IMR-90 (cell line): ENCODE measurements around the gene CABP4. TPM values are rescaled to one million over a fixed set of nuclear protein-coding genes. Genes with fewer than 3 reads are reported as not detected.

Experiments
- ATAC-seq: fragments of 200-7000 bp; cut with Tn5 transposase; 2 replicates; pipeline ENCODE4 v1.9.1; 2020; ENCODE audit warnings: low read depth, mild to moderate bottlenecking, moderate library complexity
- BruUV-seq: library from RNA; stranded (reverse); fragments of 400-500 nt; replicated peaks from 2 replicates; lab custom pipeline; 2021; lab: Mats Ljungman, UMichigan
- CTCF ChIA-PET: fragments of 300-600 bp; formaldehyde crosslinking; extraction: SDS; loops from one replicate; lab custom pipeline; 2021; ENCODE audit warnings: antibody characterized with exemption; lab: Yijun Ruan, JAX
- POLR2A ChIA-PET: fragments of 300-600 bp; sonication (Branson Sonifier 250); formaldehyde crosslinking; loops from one replicate; lab custom pipeline; 2022; ENCODE audit warnings: antibody characterized with exemption; ENCODE audit not compliant: unreplicated experiment; lab: Charles Lee
- DNase-seq: peaks from one replicate; pipeline ENCODE4 v3.0.0; 2013
- H2AFZ ChIP-seq: replicated peaks from 2 replicates; pipeline ENCODE3; 2013; ENCODE audit warnings: low read length, mild to moderate bottlenecking; ENCODE audit not compliant: poor library complexity
- H2AK5ac ChIP-seq: 2 replicates; pipeline ENCODE4 v1.6.1; 2013; ENCODE audit warnings: low read depth, low read length, inconsistent platforms
- H2AK9ac ChIP-seq: replicated peaks from 2 replicates; pipeline ENCODE3; 2013; ENCODE audit warnings: mild to moderate bottlenecking, low read depth, low read length, moderate library complexity; ENCODE audit not compliant: poor library complexity
- H2BK120ac ChIP-seq: 2 replicates; pipeline ENCODE4 v1.6.1; 2013; ENCODE audit warnings: low read depth, low read length, inconsistent platforms
- H2BK15ac ChIP-seq: 3 replicates; pipeline ENCODE4 v1.6.1; 2013; ENCODE audit warnings: low read depth, low read length, inconsistent platforms
- H2BK20ac ChIP-seq: 2 replicates; pipeline ENCODE4 v1.6.1; 2013; ENCODE audit warnings: low read depth, mild to moderate bottlenecking, inconsistent platforms, low read length, moderate library complexity
- H2BK5ac ChIP-seq: 2 replicates; pipeline ENCODE4 v1.6.1; 2013; ENCODE audit warnings: mild to moderate bottlenecking, low read depth, low read length, inconsistent platforms; ENCODE audit not compliant: poor library complexity, severe bottlenecking
- H3K14ac ChIP-seq: replicated peaks from 2 replicates; pipeline ENCODE4 v1.6.1; 2013; ENCODE audit warnings: low read depth, low read length, inconsistent platforms
- H3K18ac ChIP-seq: 2 replicates; pipeline ENCODE4 v1.6.1; 2013; ENCODE audit warnings: low read depth, low read length, control low read depth
- H3K23ac ChIP-seq: 2 replicates; pipeline ENCODE4 v1.6.1; 2013; ENCODE audit warnings: low read depth, low read length, inconsistent platforms
- H3K27ac ChIP-seq: 2 replicates; pipeline ENCODE4 v1.5.1; 2013; ENCODE audit warnings: mild to moderate bottlenecking, control low read depth, low read length; ENCODE audit not compliant: insufficient read depth
- H3K27me3 ChIP-seq: 2 replicates; pipeline ENCODE4 v1.6.1; 2013; ENCODE audit warnings: low read length; ENCODE audit not compliant: control insufficient read depth, insufficient read depth
- H3K36me3 ChIP-seq: 2 replicates; pipeline ENCODE4 v1.6.1; 2013; ENCODE audit warnings: low read length, mixed read lengths; ENCODE audit not compliant: control insufficient read depth, insufficient read depth
- H3K4ac ChIP-seq: 2 replicates; pipeline ENCODE4 v1.6.1; 2013; ENCODE audit warnings: low read depth, low read length, inconsistent platforms
- H3K4me1 ChIP-seq: 2 replicates; pipeline ENCODE4 v1.6.1; 2013; ENCODE audit warnings: low read length, mixed read lengths; ENCODE audit not compliant: control insufficient read depth, insufficient read depth
- H3K4me2 ChIP-seq: 2 replicates; pipeline ENCODE4 v1.6.1; 2013; ENCODE audit warnings: low read depth, mild to moderate bottlenecking, control low read depth, low read length, moderate library complexity
- H3K4me3 ChIP-seq: 2 replicates; pipeline ENCODE4 v1.5.1; 2013; ENCODE audit warnings: low read depth, mild to moderate bottlenecking, control low read depth, low read length, moderate library complexity; ENCODE audit not compliant: insufficient read depth
- H3K56ac ChIP-seq: 2 replicates; pipeline ENCODE4 v1.6.1; 2013; ENCODE audit warnings: low read length, inconsistent platforms; ENCODE audit not compliant: insufficient read depth; ENCODE audit errors: extremely low read depth
- H3K79me1 ChIP-seq, 2 experiments: 2 replicates each; pipeline ENCODE4 v1.6.1; 2013; ENCODE audit warnings: low read length in 2 of 2, inconsistent platforms in 1 of 2, low read depth in 1 of 2
- H3K9ac ChIP-seq: 2 replicates; pipeline ENCODE4 v1.6.1; 2013; ENCODE audit warnings: low read depth, low read length, control low read depth
- H3K9me1 ChIP-seq: 2 replicates; pipeline ENCODE4 v1.6.1; 2013; ENCODE audit warnings: low read length, inconsistent platforms; ENCODE audit not compliant: insufficient read depth
- H3K9me3 ChIP-seq: 2 replicates; pipeline ENCODE4 v1.6.1; 2013; ENCODE audit warnings: low read length; ENCODE audit not compliant: control insufficient read depth, insufficient read depth
- H4K20me1 ChIP-seq: 2 replicates; pipeline ENCODE4 v1.6.1; 2013; ENCODE audit warnings: low read length, inconsistent platforms; ENCODE audit not compliant: insufficient read depth
- H4K5ac ChIP-seq: 2 replicates; pipeline ENCODE4 v1.6.1; 2013; ENCODE audit warnings: mild to moderate bottlenecking, low read depth, low read length, control low read depth
- H4K8ac ChIP-seq, 2 experiments: 2 replicates each; pipeline ENCODE4 v1.6.1; 2013; ENCODE audit warnings: low read depth in 2 of 2, low read length in 2 of 2, control low read depth in 1 of 2, inconsistent platforms in 1 of 2
- H4K91ac ChIP-seq: 2 replicates; pipeline ENCODE4 v1.6.1; 2013; ENCODE audit warnings: low read depth, low read length, inconsistent platforms; ENCODE audit not compliant: insufficient read depth
- BHLHE40 ChIP-seq: fragments of 150-350 bp; IDR thresholded peaks from 2 replicates; pipeline ENCODE4 v1.6.1; 2016; ENCODE audit warnings: mild to moderate bottlenecking, low read depth, low read length
- CEBPB ChIP-seq: IDR thresholded peaks from 2 replicates; pipeline ENCODE4 v1.6.1; 2012; ENCODE audit warnings: low read depth, low read length, improper control_type of control experiment
- ELK1 ChIP-seq: fragments of 150-350 bp; IDR thresholded peaks from 2 replicates; pipeline ENCODE4 v1.6.1; 2016; ENCODE audit warnings: low read depth, mild to moderate bottlenecking, low read length, moderate library complexity, borderline replicate concordance
- FOS ChIP-seq: fragments of 150-350 bp; IDR thresholded peaks from 2 replicates; pipeline ENCODE4 v1.6.1; 2016; ENCODE audit warnings: low read depth, low read length
- MAFK ChIP-seq: IDR thresholded peaks from 2 replicates; pipeline ENCODE4 v1.6.1; 2012; ENCODE audit warnings: low read depth, low read length, improper control_type of control experiment
- MAZ ChIP-seq: IDR thresholded peaks from 2 replicates; pipeline ENCODE4 v1.6.1; 2012; ENCODE audit warnings: low read depth, mild to moderate bottlenecking, low read length, improper control_type of control experiment, moderate library complexity, borderline replicate concordance
- MXI1 ChIP-seq: IDR thresholded peaks from 2 replicates; pipeline ENCODE4 v1.6.1; 2012; ENCODE audit warnings: low read depth, mild to moderate bottlenecking, low read length, moderate library complexity, borderline replicate concordance
- NFE2L2 ChIP-seq: fragments of 150-350 bp; IDR thresholded peaks from 2 replicates; pipeline ENCODE4 v1.6.1; 2016; ENCODE audit warnings: low read depth, mild to moderate bottlenecking, low read length
- POLR2A ChIP-seq: IDR thresholded peaks from 2 replicates; pipeline ENCODE4 v1.6.1; 2012; ENCODE audit warnings: mild to moderate bottlenecking, low read depth, low read length
- RAD21 ChIP-seq: IDR thresholded peaks from 2 replicates; pipeline ENCODE4 v1.6.1; 2012; ENCODE audit warnings: low read length, improper control_type of control experiment
- RCOR1 ChIP-seq: IDR thresholded peaks from 2 replicates; pipeline ENCODE4 v1.6.1; 2012; ENCODE audit warnings: mild to moderate bottlenecking, low read length, improper control_type of control experiment; ENCODE audit not compliant: insufficient replicate concordance
- RFX5 ChIP-seq: IDR thresholded peaks from 2 replicates; pipeline ENCODE4 v1.8.0; 2012; ENCODE audit warnings: low read depth, mild to moderate bottlenecking, low read length, moderate library complexity
- SMC3 ChIP-seq: fragments of 150-350 bp; IDR thresholded peaks from 2 replicates; pipeline ENCODE4 v1.6.1; 2016; ENCODE audit warnings: low read depth, mild to moderate bottlenecking, antibody characterized with exemption, low read length, moderate library complexity
- WGBS, 2 experiments: methylation state at CpG; one replicate each; pipeline versions ENCODE4 v1.1.5 to v1.1.7; 2013; ENCODE audit warnings: missing lambda C conversion rate in 2 of 2; ENCODE audit not compliant: insufficient read length in 1 of 2; ENCODE audit errors: extremely low coverage in 2 of 2; 5-methylcytosine and 5-hydroxymethylcytosine counted together
- dilution Hi-C: fragments of 300-500 bp; cut with HindIII; formaldehyde crosslinking; loops from one replicate; pipeline ENCODE4 v1.14.3; 2018; ENCODE audit warnings: low sequenced_read_pairs; ENCODE audit not compliant: unreplicated experiment
- in situ Hi-C: fragments of 300-500 bp; cut with MboI; formaldehyde crosslinking; loops from 3 replicates; pipeline ENCODE4 v1.14.3; 2019; ENCODE audit warnings: low sequenced_read_pairs, inconsistent platforms, mixed read lengths
- intact Hi-C: fragments of 100-400 bp; cut with micrococcal nuclease; formaldehyde crosslinking; loops from 2 replicates; pipeline ENCODE4 v1.10.0; 2022
- polyA plus RNA-seq, 3 experiments: library from polyadenylated mRNA; depleted of rRNA; stranded (reverse); fragments of >200 nt; gene quantifications; 2 replicates each; pipeline ENCODE4 v1.2.3, GENCODE V29; 2012; ENCODE audit warnings: low replicate concordance in 1 of 3
- total RNA-seq: library from RNA; depleted of rRNA; stranded (reverse); fragments of >200 nt; gene quantifications from 2 replicates; pipeline ENCODE4 v1.2.3, GENCODE V29; 2012
- TF ChIP-seq, protein P1 (sequence below): fragments of 150-350 bp; IDR thresholded peaks from 2 replicates; pipeline ENCODE4 v1.6.1; 2017; ENCODE audit warnings: mild to moderate bottlenecking, antibody characterized with exemption, low read length, low read depth
- TF ChIP-seq, protein P2 (sequence below): conservative IDR thresholded peaks from 2 replicates; pipeline ENCODE4 v1.5.1; 2012; ENCODE audit warnings: mild to moderate bottlenecking, low read depth, low read length, improper control_type of control experiment

CABP4 gene
- total and polyA plus RNA-seq, 2 of the 4 experiments (the other 2 are of a cell fraction) = not detected

- POLR2A ChIA-PET = no interaction called here
- Histone ChIP-seq H3K9me1 (no peaks in the 10 kb centered on the region; the same call in 1 of the 2 replicates), H4K5ac (no peak overlapping the region), H2BK120ac (no peak overlapping the region), H3K27ac (peak overlapping the region; percentile 31; the same call in 1 of the 2 replicates), H4K20me1 (no peaks in the 10 kb centered on the region), H2AK9ac (peak overlapping the region; percentile 95), H3K4ac (peak overlapping the region; percentile 39; the same call in 1 of the 2 replicates), H2BK15ac (no peak overlapping the region), H3K56ac (no peak overlapping the region), H3K36me3 (peaks cover under 1% of the 10 kb centered on the region; the same call in 1 of the 2 replicates), H2AK5ac (peak overlapping the region; percentile 28; the same call in 1 of the 2 replicates), H3K4me1 (peaks cover 14% of the 10 kb centered on the region), H3K4me3 (peak overlapping the region; percentile 58), H2BK20ac (no peak overlapping the region), H3K23ac (no peak overlapping the region), H3K14ac (0 out of 2 replicates have a peak overlapping the region, but pooled peaks have one; percentile 12), H2BK5ac (no peak overlapping the region), H3K18ac (no peak overlapping the region), H4K91ac (no peak overlapping the region; the same call in 1 of the 2 replicates), H3K9me3 (no peaks in the 10 kb centered on the region), H3K9ac (peak overlapping the region; percentile 27; the same call in 1 of the 2 replicates), H3K4me2 (peak overlapping the region; percentile 87), H4K8ac (peak overlapping the region in 1 of 2 experiments; percentile 37; a peak in 1 of 4 replicates), H3K79me1 (peaks cover 0 to 33% of the 10 kb centered on the region in 2 experiments; a peak in 1 of 4 replicates), H3K27me3 (0 out of 2 replicates have a peak, but pooled peaks cover 2% of the 10 kb centered on the region), H2AFZ (peak overlapping the region; percentile 95)
- in situ Hi-C loops (no loop called here), intact Hi-C loops (loop anchor here (2.0 kb wide), 1 partner anchor 161 kb away; no protein-coding TSS in a partner anchor), dilution Hi-C loops (no loop called here)
- CTCF ChIA-PET = no interaction called here
- WGBS, 2 experiments = 51% methylated on average over 15 of the region's 33 CpGs; no CpG with 5 or more reads in 1 of the 2 experiments
- DNase-seq = no peak
- no TSS peak for BruUV-seq
- ATAC-seq = no peak
- TF ChIP-seq BHLHE40 (no peak), MAFK (no peak), SMC3 (no peak), ELK1 (no peak), FOS (no peak), CEBPB (no peak), NFE2L2 (no peak), POLR2A (no peak), MXI1 (no peak), RAD21 (no peak), MAZ (no peak), RCOR1 (no peak), RFX5 (no peak)
- TF ChIP-seq, protein P1, sequence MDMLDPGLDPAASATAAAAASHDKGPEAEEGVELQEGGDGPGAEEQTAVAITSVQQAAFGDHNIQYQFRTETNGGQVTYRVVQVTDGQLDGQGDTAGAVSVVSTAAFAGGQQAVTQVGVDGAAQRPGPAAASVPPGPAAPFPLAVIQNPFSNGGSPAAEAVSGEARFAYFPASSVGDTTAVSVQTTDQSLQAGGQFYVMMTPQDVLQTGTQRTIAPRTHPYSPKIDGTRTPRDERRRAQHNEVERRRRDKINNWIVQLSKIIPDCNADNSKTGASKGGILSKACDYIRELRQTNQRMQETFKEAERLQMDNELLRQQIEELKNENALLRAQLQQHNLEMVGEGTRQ = no peak
- TF ChIP-seq, protein P2, sequence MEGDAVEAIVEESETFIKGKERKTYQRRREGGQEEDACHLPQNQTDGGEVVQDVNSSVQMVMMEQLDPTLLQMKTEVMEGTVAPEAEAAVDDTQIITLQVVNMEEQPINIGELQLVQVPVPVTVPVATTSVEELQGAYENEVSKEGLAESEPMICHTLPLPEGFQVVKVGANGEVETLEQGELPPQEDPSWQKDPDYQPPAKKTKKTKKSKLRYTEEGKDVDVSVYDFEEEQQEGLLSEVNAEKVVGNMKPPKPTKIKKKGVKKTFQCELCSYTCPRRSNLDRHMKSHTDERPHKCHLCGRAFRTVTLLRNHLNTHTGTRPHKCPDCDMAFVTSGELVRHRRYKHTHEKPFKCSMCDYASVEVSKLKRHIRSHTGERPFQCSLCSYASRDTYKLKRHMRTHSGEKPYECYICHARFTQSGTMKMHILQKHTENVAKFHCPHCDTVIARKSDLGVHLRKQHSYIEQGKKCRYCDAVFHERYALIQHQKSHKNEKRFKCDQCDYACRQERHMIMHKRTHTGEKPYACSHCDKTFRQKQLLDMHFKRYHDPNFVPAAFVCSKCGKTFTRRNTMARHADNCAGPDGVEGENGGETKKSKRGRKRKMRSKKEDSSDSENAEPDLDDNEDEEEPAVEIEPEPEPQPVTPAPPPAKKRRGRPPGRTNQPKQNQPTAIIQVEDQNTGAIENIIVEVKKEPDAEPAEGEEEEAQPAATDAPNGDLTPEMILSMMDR = no peak
Measured at GRCh38 chr11:67507242-67507863, 52.2 kb downstream of the CABP4 start.
